GM10847 (cell line): ENCODE data around the gene IL1RAP.

Experiments used
- POLR2A ChIP-seq: IDR thresholded peaks from 2 replicates; pipeline ENCODE4 v1.6.1; 2011; ENCODE audit not compliant: insufficient read length; ENCODE audit errors: extremely low read depth

The IL1RAP gene

DNA sequence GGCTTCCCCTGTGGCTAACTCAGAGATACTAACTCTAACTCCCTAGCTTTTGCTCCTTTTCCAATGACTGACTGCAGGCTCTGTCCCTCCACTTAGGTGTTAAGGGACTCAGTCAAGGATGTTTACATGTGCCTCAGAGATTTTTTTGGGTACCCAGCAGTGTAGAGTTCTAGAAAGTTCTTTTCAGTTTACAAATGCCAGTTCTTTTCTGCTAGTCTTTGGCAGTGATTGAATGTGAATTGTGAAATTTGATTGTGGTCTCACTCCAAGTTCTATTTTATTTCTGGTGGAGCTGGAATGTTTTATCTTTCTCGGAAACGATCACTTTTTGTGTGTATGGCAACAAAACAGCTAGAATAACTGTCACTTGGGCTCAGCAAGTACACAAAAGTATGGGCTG lies 60.6 kb downstream of the IL1RAP start:
- TF ChIP-seq POLR2A = no peak

DNA sequence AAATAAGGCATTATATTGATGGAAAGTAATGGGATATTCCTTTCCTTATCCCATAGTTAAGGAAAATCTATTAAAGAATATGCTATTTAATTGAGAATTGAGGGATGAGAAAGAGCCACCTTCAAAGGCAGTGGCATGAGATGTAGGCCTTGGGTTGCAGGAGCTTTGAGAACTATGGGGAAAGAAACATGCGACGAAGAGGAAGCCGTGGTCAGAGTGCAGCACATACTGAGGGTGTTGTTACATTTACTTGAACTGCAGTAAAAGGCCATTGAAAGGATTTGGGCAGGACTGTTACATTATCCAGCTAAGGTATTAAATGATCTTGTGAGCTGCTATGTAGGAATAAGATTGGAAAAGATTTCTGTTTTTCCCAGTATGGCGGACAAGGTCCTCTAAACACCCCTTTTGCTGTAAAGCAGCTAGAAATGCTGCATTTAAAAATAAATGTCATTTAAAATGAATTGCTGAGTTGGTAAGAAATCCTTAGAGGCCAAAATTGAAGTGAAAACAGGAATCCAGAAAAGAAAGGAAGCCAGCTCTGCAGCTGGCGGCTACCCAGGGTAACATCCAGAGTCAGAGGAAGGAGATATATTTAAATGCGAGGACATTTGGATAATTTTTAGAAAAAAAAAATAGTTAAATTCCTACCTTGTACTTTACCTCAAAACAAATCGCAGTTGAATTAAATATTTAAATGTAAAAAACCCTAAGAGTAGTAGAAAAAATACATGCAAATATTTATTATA lies 61.7 kb downstream of the IL1RAP start:
- no peak for TF ChIP-seq POLR2A

DNA sequence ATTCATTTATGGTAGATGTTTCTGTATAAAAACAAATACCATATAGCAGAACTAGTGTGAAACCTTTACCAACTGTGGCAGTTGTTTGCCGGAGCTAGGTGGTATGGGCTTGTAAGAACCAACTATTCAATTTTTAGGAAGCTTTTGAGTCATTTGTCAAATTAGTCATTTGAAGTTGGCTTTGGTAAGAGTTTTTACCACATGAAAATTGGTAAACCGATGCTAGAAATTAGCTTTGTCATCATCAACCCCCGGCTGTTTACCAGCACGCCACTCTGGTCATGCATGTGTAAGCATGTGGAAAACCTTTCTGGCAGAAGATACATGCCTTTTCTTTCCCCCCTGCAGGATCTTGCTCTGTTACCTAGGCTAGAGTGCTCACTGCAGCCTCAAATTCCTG lies 63.3 kb downstream of the IL1RAP start:
- TF ChIP-seq POLR2A = no peak

DNA sequence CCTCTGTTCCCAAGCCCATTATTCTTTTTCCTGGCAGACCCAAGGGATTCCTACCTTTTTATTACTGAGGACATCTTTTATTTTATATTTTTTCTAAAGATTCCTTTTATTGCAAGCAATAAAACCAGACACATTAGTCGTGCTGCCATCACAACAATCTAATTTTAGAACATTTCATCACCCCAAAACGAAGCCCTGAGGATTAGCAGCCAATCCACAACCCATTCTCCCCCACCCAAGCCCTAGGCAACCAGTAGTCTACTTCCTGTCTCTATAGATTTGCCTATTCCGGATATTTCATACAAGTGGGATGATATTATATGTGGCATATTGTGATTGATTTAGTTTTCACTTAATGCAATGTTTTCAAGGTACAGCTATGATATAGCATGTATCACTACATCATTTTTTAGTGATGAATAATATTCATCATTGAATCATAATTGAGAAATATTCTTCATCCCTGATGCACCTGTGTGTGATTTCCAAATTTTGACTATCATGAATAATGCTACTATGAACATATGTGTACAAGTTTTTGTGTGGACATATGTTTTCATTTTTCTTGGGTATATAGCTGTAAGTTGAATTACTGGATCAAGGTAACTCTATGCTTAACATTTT lies 65.7 kb downstream of the IL1RAP start:
- no peak for TF ChIP-seq POLR2A

DNA sequence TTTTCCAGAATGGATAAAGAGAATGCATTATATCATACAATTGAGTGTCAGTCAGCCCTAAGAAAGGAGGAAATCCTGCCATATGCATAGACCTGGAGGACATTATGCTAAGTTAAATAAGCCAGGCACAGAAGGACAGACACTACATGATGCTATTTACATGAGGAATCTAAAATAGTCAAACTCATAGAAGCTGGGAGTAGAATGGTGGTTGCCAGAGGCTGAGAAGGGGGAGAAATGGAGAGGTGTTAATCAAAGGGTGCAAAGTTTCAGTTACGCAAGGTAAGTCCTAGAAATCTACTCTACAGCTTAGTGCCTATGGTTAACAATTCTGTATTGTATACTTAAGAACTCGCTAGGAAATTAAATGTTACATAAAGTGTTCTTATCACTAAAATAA lies 66.5 kb downstream of the IL1RAP start:
- TF ChIP-seq POLR2A = no peak

DNA sequence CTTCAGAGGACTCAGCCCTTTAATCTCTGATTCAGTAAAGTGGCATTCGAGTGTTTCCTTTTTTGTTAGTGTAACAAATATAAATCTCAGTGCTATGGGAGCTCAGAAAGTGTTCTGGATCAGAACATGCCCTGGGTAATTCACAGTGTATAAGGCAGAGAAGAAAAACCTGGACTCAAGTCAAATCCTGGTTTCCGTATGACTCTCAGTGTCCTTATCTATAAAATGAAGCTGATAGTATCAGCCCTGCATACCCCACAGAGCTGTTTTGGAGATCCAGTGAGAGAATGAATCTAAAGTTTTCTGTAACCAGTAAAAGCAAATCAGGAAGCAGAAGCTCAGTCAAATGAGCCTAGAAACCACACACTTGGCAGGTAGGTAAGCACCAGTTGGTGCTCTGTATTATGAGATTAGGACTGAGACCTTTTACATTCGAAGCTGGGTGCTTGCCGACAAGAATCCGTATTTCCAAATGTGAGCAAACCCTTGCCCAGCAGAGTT lies 67.2 kb downstream of the IL1RAP start:
- TF ChIP-seq POLR2A = no peak

DNA sequence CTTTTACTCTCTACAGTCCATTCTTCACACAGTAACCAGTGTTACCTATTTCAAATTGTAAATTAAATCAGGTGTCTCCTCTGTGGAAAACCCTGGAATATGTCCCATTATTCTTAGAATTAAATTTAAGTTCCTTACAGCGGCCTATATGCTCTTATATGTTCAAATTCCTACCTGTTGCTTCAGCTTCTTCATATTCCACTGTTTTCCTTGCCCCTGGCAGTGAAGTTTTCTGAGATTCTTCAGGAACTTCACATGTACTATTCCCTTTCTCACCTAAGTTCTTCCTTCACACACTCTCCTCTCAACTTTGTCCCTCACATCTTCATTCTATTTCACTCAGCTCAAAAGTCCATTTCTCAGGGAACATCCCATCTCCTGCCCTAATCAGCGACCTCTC lies 68.8 kb downstream of the IL1RAP start:
- no peak for TF ChIP-seq POLR2A

DNA sequence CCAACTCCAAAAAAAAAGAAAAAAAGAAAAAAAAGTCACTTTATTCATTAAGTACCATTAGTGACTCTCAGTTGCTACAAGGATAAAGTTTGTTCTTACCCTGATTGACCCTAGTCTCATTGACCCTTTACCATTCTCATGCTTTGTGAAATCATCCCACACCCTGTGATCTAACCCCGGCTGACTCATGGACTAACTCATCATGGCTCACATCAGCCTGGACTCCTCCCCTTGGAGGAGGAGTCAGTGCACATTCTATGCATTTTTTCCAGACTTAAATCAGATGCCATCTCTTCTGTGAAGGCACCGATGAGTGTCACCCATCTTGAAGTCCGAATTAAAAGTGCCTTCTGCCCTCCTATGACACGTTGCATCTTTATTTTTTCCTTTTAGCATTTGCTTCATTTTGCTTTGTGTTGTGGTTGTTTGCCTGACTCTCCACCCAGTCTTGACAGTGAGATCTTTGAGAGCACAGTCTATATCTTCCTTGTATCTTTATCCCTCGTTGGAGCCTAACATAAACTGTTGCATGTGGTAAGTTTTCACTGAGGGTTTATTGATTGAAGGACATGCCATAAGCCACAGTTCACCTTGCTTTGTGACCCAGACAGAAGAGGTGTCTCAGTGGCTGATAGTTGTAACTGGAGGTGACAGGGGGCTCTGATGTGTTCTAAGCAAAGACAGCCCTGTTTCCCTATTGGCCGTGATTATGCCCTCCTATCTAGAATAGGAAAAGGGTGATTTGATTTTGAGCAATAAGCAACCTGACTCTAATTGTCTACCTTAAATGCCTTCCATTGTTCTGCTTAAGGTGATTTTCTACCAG lies 72.1 kb downstream of the IL1RAP start:
- TF ChIP-seq POLR2A = no peak

DNA sequence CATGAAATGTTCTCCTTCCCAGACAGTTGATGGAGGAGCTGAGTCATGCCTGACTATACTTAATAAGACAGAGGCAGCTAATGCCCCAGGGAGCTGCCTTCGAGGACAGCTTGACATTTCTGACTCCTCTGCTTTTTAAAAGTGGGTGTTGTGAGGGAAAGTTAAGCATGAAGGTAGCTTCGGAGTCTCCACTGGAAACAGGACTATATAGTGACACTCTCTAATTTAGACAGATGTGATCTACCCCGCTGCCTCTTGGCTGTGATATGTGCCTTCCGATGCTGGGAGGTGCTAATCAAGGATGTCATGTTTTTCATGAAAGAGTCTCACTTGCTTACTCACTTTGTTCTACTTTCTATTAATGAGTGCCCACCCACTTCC lies 72.7 kb downstream of the IL1RAP start:
- TF ChIP-seq POLR2A = no peak

DNA sequence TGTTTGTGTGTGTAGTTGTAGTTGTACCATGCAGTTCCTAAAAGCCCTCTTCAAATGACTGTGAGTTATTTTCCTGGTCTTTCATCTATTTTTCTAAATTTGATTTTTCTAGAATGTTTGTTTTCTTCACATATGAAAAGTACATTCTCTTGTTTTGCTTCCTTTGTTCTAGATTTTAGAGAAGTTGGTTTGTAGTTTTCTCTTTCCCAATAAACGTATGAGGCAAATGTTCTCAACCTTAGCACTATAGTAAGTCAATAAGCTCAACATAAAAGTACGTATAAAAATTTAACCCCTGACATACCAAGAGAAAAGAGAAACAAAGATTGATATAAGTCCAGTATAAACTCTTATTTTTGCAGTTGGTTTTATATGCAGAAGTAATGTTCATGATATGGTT lies 74.7 kb downstream of the IL1RAP start:
- TF ChIP-seq POLR2A = no peak

DNA sequence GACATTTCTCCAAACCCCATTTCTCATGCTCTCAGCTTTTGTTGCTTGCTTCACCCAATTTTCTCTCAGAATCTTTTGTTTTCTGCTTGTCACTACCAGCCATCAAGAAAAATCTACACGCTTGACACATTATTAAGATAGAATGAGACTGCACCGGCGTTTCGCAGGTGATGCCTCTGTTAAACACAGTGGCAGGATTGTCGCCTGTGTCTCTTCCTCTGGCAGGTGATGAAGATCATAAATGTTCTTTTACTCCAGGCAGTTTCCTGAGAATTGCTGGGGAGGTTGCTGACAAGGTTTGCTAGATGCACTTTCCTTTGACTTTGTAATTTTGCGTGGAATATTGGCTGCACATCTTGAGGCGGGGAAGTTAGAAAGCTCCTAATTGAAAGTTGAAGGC lies 75.4 kb downstream of the IL1RAP start:
- TF ChIP-seq POLR2A = no peak

DNA sequence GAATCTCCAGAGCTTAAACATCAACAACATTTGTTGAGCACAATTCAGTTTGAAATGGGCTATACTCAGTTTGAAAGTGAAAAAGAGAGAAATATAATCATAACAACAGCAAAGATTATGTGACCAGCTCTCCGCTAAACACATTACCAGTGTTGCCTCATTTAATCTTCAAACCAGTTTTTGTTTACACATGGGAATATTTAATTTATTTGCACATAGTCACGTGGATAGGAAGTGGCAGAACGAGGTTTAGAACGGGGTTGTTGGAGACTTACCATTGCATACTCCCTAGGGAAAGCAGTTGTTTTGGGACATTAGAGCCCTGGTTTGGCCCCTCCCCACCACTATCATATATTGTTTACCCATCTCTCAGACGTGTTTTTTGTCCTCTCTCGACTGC lies 77.2 kb downstream of the IL1RAP start:
- TF ChIP-seq POLR2A = no peak

DNA sequence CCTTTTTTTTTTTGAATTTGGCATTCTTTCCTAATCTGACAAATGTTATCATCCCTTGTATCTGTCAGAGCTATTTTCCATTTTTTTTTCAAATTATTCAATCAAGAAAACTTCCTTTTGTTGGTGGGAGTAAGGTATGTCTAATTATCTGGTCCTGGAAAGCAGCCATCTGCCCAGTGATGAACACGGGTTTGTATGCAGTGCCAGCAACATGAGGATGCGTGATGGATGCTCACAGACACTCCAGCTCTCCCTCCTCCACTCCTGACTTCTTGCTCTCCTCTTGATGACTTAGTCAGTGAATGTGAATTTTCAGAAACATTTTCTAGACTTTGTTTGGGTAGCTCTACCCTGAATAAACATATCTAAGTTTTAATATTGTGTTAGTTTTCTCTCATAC lies 79.2 kb downstream of the IL1RAP start:
- no peak for TF ChIP-seq POLR2A

DNA sequence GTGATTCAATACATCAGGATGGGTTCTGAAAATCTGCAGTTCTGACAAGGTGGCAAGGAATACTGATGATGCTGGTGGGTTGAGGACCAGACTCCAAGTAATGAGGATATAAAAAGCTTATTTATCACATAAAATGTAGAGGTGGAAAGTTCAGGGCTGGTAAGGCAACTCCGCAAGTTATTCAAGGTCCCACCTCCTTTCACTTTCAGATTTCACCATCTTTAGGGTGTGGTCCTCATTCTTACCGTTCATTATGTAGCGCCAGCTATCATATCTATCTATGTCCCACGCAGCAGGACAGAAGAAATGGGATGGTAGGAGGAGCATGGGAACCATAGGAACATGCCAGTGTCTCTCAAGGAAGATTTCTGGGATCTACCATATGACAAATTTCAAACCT lies 80.3 kb downstream of the IL1RAP start:
- TF ChIP-seq POLR2A = no peak

DNA sequence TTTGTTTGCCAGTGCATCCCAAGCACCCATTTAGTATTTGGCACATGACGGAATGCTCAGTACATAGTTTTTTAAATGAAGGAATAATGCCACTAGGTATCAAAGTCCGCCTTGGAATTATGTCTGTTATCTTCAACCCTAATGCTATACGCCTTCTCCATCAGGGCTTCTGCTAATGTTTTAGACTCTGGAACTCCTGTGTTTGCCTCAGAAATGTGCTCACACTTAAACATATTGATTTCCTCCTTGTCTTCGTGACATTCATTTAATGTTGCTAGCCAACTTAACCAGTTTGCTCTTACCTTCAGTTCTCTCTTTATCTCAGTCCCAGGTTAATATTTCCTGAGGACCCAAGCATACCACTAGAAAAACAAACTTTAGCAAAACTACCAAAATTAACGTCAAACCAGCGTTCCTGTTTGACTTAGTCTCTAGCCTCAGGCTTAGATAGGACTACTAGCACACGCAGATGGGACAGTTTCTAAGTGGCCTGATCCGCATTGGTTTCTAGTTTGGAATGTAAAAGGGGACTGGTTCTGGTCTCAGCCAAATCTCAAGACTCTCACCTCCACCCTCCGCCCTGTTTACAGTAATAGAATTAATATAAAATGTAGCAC lies 81.4 kb downstream of the IL1RAP start:
- TF ChIP-seq POLR2A = no peak
